ENCODE measurements around the gene CHRNA9.

- peak in 1 of 2 donors; percentile 21 for TF ChIP-seq POLR2A (IDR thresholded peaks at IDR 0.05)
- TF ChIP-seq CTCF (IDR thresholded peaks at IDR 0.05): peak; percentile 70 to 90 (median 76)
These were observed 18.1 kb upstream of the CHRNA9 start for GRCh38 chr4:40316782-40317635.

All from thyroid gland (tissue), 4 donors.